Lower leg skin (tissue), 4 donors: Measurements from ENCODE around the gene ERN1. TPM values are rescaled to one million over a fixed set of nuclear protein-coding genes. Genes with fewer than 3 reads are reported as not detected.

Experiments
- DNase-seq, 2 donors: peaks; one replicate each; pipeline ENCODE4 v3.0.0-alpha.2; 2019; ENCODE audit warnings: low spot score in 2 of 2
- H3K4me3 ChIP-seq: fragments of 200-600 bp; sonication (generic); 2 replicates; pipeline ENCODE4 v1.5.1; 2017; ENCODE audit warnings: mild to moderate bottlenecking, low read depth; ENCODE audit not compliant: poor library complexity, severe bottlenecking
- CTCF ChIP-seq, 3 donors: fragments of 450-650 bp; IDR thresholded peaks; one replicate each; pipeline ENCODE4 v1.5.1; 2016; ENCODE audit warnings: antibody characterized with exemption in 3 of 3, mild to moderate bottlenecking in 3 of 3, moderate library complexity in 2 of 3
- POLR2A ChIP-seq, 2 donors: fragments of 450-650 bp; IDR thresholded peaks; one replicate each; pipeline ENCODE4 v1.6.1; 2016 to 2017; ENCODE audit warnings: antibody characterized with exemption in 2 of 2, mild to moderate bottlenecking in 1 of 2, moderate library complexity in 1 of 2
- WGBS, 2 donors: methylation state at CpG; one replicate each; pipeline ENCODE4 v1.1.5; 2018; 5-methylcytosine and 5-hydroxymethylcytosine counted together
- intact Hi-C: fragments of 100-400 bp; cut with DNase I; formaldehyde crosslinking; loops from one replicate; pipeline ENCODE4 v1.15.0; 2023; ENCODE audit warnings: low total_unique reads
- total RNA-seq, 4 donors: library from RNA; depleted of rRNA; stranded (reverse); fragments of >200 nt; gene quantifications; one replicate each; pipeline ENCODE4 v1.1.0, GENCODE V29; 2016

ERN1 gene
- total RNA-seq, 4 donors from 2014 or later: 18.2 to 44.0 (median 22.8) TPM

GRCh38 chr17:64102627-64103390, 27.1 kb downstream of the ERN1 start:
- intact Hi-C loops: no loop called here
- H3K4me3 ChIP-seq: no peak overlapping the region
- 55 to 70% methylated on average over 7 of the region's 7 CpGs for WGBS, 2 donors
- no peak for DNase-seq
- TF ChIP-seq POLR2A (IDR thresholded peaks at IDR 0.05) (no peak), CTCF (IDR thresholded peaks at IDR 0.05) (no peak)

GRCh38 chr17:64099543-64099942, 30.4 kb downstream of the ERN1 start:
- DNase-seq: no peak
- intact Hi-C loops: no loop called here
- TF ChIP-seq POLR2A (IDR thresholded peaks at IDR 0.05) (no peak), CTCF (IDR thresholded peaks at IDR 0.05) (no peak)
- no peak overlapping the region for H3K4me3 ChIP-seq
- WGBS, 2 donors: 89 to 97% methylated on average over 6 of the region's 6 CpGs

- 23 to 31% methylated on average over 8 of the region's 8 CpGs for WGBS, 2 donors
- TF ChIP-seq CTCF (IDR thresholded peaks at IDR 0.05) (no peak), POLR2A (IDR thresholded peaks at IDR 0.05) (no peak)
- H3K4me3 ChIP-seq: no peak overlapping the region
- intact Hi-C loops: no loop called here
- DNase-seq: no peak
These were observed 32.6 kb downstream of the ERN1 start for GRCh38 chr17:64097196-64097936.

DNA sequence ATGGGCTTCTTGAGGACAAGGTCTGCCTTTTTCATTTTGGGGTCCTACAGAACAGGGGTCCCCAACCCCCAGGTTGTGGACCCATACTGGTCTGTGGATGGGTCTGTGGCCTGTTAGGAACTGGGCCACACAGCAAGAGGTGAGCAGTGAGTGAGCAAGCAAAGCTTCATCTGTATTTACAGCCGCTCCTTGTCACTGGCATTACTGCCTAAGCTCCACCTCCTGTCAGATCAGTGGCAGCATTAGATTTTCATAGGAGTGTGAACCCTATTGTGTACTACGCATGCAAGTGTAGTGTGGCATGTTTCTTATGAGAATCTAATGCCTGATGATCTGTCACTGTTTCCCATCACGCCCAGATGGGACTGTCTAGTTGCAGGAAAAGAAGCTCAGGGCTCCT, 33.9 kb downstream of the ERN1 start:
- no peak for TF ChIP-seq POLR2A (IDR thresholded peaks at IDR 0.05)
- no peak for TF ChIP-seq CTCF (IDR thresholded peaks at IDR 0.05)
- H3K4me3 ChIP-seq: no peak overlapping the region
- intact Hi-C loops: no loop called here
- 90 to 95% methylated on average over 3 of the region's 3 CpGs for WGBS, 2 donors
- no peak for DNase-seq

GRCh38 chr17:64095144-64095882, 34.6 kb downstream of the ERN1 start:
- intact Hi-C loops: no loop called here
- TF ChIP-seq POLR2A (IDR thresholded peaks at IDR 0.05): no peak
- TF ChIP-seq CTCF (IDR thresholded peaks at IDR 0.05): no peak
- WGBS, 2 donors: 63 to 78% methylated on average over 7 of the region's 7 CpGs
- DNase-seq: no peak
- H3K4me3 ChIP-seq: no peak overlapping the region
